Nephron (organoid): Measurements from ENCODE around the gene CDH4.

Experiments used
- H3K27ac Mint-ChIP-seq, 3 experiments: 2 replicates each; pipeline ENCODE4 v1.8.0; 2020; ENCODE audit warnings: mixed read lengths in 3 of 3, mild to moderate bottlenecking in 2 of 3, moderate library complexity in 1 of 3
- H3K27me3 Mint-ChIP-seq: 2 replicates; pipeline ENCODE4 v1.8.0; 2021; ENCODE audit warnings: low read depth, mild to moderate bottlenecking, moderate library complexity, mixed read lengths
- H3K36me3 Mint-ChIP-seq: 2 replicates; pipeline ENCODE4 v1.8.0; 2020; ENCODE audit warnings: low read depth, mixed read lengths
- H3K4me1 Mint-ChIP-seq: 2 replicates; pipeline ENCODE4 v1.8.0; 2020; ENCODE audit warnings: mixed read lengths
- H3K4me3 Mint-ChIP-seq, 3 experiments: 2 replicates each; pipeline ENCODE4 v1.8.0; 2020; ENCODE audit warnings: mild to moderate bottlenecking in 3 of 3, mixed read lengths in 3 of 3, moderate library complexity in 2 of 3
- H3K9me3 Mint-ChIP-seq: 2 replicates; pipeline ENCODE4 v1.8.0; 2020; ENCODE audit warnings: mixed read lengths
- TF ChIP-seq, protein P1 (sequence below), 3 experiments: fragments of 200-600 bp; sonication (generic); IDR thresholded peaks; one replicate each; pipeline ENCODE4 v1.5.0; 2021; ENCODE audit warnings: antibody characterized with exemption in 3 of 3; ENCODE audit not compliant: unreplicated experiment in 3 of 3

Gene CDH4

GRCh38 chr20:61304750-61305149 is 52.7 kb downstream of the CDH4 start:
- TF ChIP-seq, protein P1, sequence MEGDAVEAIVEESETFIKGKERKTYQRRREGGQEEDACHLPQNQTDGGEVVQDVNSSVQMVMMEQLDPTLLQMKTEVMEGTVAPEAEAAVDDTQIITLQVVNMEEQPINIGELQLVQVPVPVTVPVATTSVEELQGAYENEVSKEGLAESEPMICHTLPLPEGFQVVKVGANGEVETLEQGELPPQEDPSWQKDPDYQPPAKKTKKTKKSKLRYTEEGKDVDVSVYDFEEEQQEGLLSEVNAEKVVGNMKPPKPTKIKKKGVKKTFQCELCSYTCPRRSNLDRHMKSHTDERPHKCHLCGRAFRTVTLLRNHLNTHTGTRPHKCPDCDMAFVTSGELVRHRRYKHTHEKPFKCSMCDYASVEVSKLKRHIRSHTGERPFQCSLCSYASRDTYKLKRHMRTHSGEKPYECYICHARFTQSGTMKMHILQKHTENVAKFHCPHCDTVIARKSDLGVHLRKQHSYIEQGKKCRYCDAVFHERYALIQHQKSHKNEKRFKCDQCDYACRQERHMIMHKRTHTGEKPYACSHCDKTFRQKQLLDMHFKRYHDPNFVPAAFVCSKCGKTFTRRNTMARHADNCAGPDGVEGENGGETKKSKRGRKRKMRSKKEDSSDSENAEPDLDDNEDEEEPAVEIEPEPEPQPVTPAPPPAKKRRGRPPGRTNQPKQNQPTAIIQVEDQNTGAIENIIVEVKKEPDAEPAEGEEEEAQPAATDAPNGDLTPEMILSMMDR (IDR thresholded peaks at IDR 0.05; ENCODE audit: unreplicated experiment in 3 of 3) = no peak
- Mint-ChIP-seq H3K36me3 (no peaks in the 10 kb centered on the region), H3K4me3 (no peak overlapping the region), H3K9me3 (no peaks in the 10 kb centered on the region), H3K27me3 (peaks cover 35% of the 10 kb centered on the region), H3K27ac (no peak overlapping the region), H3K4me1 (peaks cover 8% of the 10 kb centered on the region)

- H3K4me3 Mint-ChIP-seq = no peak overlapping the region
- TF ChIP-seq, protein P1 (IDR thresholded peaks at IDR 0.05; ENCODE audit: unreplicated experiment in 3 of 3) = no peak
These were observed 54.9 kb downstream of the CDH4 start for GRCh38 chr20:61306937-61307475.

GRCh38 chr20:61307686-61308476 is 55.8 kb downstream of the CDH4 start:
- H3K27me3 Mint-ChIP-seq = peaks cover 42% of the 10 kb centered on the region
- TF ChIP-seq, protein P1 (IDR thresholded peaks at IDR 0.05; ENCODE audit: unreplicated experiment in 3 of 3) = no peak
- no peaks in the 10 kb centered on the region for H3K36me3 Mint-ChIP-seq
- H3K4me3 Mint-ChIP-seq = no peak overlapping the region
- peaks cover 14% of the 10 kb centered on the region for H3K4me1 Mint-ChIP-seq
- H3K27ac Mint-ChIP-seq = no peak overlapping the region
- H3K9me3 Mint-ChIP-seq = no peaks in the 10 kb centered on the region

More at GRCh38 chr20:61306937-61307475, 54.9 kb downstream of the CDH4 start:
- H3K36me3 Mint-ChIP-seq = no peaks in the 10 kb centered on the region
- H3K27ac Mint-ChIP-seq = no peak overlapping the region
- H3K4me1 Mint-ChIP-seq = peaks cover 14% of the 10 kb centered on the region
- peaks cover 42% of the 10 kb centered on the region for H3K27me3 Mint-ChIP-seq
- no peaks in the 10 kb centered on the region for H3K9me3 Mint-ChIP-seq

DNA sequence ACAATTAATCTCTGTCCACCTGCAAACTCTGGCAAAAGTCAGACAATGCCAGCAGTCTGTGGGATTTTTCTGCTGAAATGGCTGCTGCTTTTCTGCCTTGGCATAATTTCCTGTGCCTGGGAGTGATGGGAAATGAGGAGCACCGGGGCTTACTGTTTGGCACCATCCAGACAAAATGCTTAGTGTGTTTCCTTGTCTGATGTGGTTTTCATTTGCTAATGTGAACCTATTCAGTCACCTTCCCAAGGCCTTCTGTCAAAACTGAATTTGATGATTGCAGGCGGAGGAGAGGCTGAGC is 56.4 kb downstream of the CDH4 start:
- Mint-ChIP-seq H3K4me3 (no peak overlapping the region), H3K27me3 (peaks cover 42% of the 10 kb centered on the region), H3K36me3 (no peaks in the 10 kb centered on the region), H3K9me3 (no peaks in the 10 kb centered on the region), H3K4me1 (peaks cover 14% of the 10 kb centered on the region), H3K27ac (no peak overlapping the region)
- TF ChIP-seq, protein P1 (IDR thresholded peaks at IDR 0.05; ENCODE audit: unreplicated experiment in 3 of 3) = no peak

DNA sequence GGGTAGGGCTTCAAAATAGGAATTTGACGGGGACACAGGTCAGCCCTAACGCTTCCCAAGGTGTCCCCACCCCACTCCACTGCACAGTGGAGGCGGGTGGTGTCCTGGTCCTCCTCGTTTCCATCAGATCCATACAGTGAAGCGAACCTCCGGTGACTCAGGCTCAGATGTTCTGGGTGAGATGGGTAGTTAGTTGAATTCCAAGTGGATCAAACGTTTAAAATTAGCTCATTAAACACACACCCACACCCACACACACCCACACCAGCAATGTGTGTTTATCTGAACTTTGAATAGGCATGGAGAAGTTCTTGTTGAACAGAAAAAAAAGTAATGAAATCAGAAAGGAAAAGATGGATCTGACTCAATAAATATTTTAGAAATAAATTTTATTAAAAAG is 58.9 kb downstream of the CDH4 start:
- no peaks in the 10 kb centered on the region for H3K9me3 Mint-ChIP-seq
- no peak overlapping the region for H3K4me3 Mint-ChIP-seq
- H3K4me1 Mint-ChIP-seq = peaks cover 22% of the 10 kb centered on the region
- H3K36me3 Mint-ChIP-seq = no peaks in the 10 kb centered on the region
- TF ChIP-seq, protein P1 (IDR thresholded peaks at IDR 0.05; ENCODE audit: unreplicated experiment in 3 of 3) = no peak
- H3K27me3 Mint-ChIP-seq = peaks cover 62% of the 10 kb centered on the region
- no peak overlapping the region for H3K27ac Mint-ChIP-seq
